Measurements from ENCODE around the gene CDCA3. TPM values are rescaled to one million over a fixed set of nuclear protein-coding genes. Genes with fewer than 3 reads are reported as not detected.

Gene CDCA3
- total and polyA plus RNA-seq, 2 experiments from 2014 or later: 47.4 to 75.6 TPM

DNA sequence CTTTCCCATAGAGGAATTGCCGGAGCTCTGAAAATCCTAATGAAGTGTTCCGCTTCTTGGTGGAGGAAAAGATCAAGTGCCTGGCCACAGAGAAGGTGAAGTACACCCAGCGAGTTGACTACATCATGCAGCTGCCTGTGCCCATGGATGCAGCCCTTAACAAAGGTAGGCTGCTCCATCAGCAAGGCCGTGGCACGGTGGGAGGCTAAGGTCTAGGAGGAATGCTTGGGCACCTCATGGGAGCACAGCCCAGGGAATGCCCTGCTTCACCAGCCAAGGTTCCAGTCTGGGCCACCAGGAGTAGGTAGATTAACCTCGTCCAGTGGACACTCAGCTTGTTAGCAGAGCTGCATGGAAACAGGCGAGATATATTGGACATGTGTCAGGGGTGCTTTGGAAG is 9.9 kb upstream of the CDCA3 start:
- TF ChIP-seq POLR2AphosphoS5 (IDR thresholded peaks at IDR 0.05; ENCODE audit: low read depth) (no peak), ZNF114 (CRISPR knock-in tag; IDR thresholded peaks at IDR 0.05) (no peak), EZH2phosphoT487 (IDR thresholded peaks at IDR 0.05; ENCODE audit: unreplicated experiment) (no peak), REST (IDR thresholded peaks at IDR 0.05; ENCODE audit: unreplicated experiment) (no peak), JUNB (IDR thresholded peaks at IDR 0.05; ENCODE audit: unreplicated experiment) (no peak), EZH2 (IDR thresholded peaks at IDR 0.05; ENCODE audit: low read depth, unreplicated experiment) (no peak), CTCF (conservative IDR thresholded peaks at IDR 0.05; ENCODE audit: low read depth in 2 of 2) (no peak), ZNF331 (CRISPR knock-in tag; IDR thresholded peaks at IDR 0.05; ENCODE audit: low read depth) (no peak), ZNF462 (CRISPR knock-in tag; IDR thresholded peaks at IDR 0.05) (no peak), NANOG (IDR thresholded peaks at IDR 0.05; ENCODE audit: borderline replicate concordance) (no peak), CREB1 (CRISPR knock-in tag; IDR thresholded peaks at IDR 0.05; ENCODE audit: low read depth) (no peak), STAT1 (IDR thresholded peaks at IDR 0.05; ENCODE audit: unreplicated experiment) (no peak)
- TF ChIP-seq, protein P1, sequence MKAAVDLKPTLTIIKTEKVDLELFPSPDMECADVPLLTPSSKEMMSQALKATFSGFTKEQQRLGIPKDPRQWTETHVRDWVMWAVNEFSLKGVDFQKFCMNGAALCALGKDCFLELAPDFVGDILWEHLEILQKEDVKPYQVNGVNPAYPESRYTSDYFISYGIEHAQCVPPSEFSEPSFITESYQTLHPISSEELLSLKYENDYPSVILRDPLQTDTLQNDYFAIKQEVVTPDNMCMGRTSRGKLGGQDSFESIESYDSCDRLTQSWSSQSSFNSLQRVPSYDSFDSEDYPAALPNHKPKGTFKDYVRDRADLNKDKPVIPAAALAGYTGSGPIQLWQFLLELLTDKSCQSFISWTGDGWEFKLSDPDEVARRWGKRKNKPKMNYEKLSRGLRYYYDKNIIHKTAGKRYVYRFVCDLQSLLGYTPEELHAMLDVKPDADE (IDR thresholded peaks at IDR 0.05): no peak
- Histone ChIP-seq H3K4me3 (no peak overlapping the region), H3K27ac (ENCODE audit: low read depth) (no peak overlapping the region), H3K4me2 (no peak overlapping the region), H2AFZ (no peak overlapping the region), H3K4me1 (ENCODE audit: insufficient read depth) (peaks cover 7% of the 10 kb centered on the region; the same call in 1 of the 2 replicates), H3K36me3 (ENCODE audit: insufficient read depth) (peaks cover 22% of the 10 kb centered on the region), H4K20me1 (replicated peaks; ENCODE audit: insufficient read depth) (no peaks in the 10 kb centered on the region), H3K79me2 (replicated peaks; ENCODE audit: insufficient read depth) (no peaks in the 10 kb centered on the region), H3F3A (replicated peaks; ENCODE audit: low read depth) (peaks cover 6% of the 10 kb centered on the region), H3K9me2 (ENCODE audit: insufficient read depth) (no peaks in the 10 kb centered on the region), H3K27me3 (ENCODE audit: insufficient read depth) (no peaks in the 10 kb centered on the region)
- Mint-ChIP-seq H3K4me3 (no peak overlapping the region; the same call in 2 of the 3 replicates), H3K27me3 (ENCODE audit: insufficient read depth, low read depth, poor library complexity) (peaks cover 12% of the 10 kb centered on the region), H3K27ac (no peak overlapping the region), H3K4me1 (peaks cover 8% of the 10 kb centered on the region), H3K9me3 (no peaks in the 10 kb centered on the region; the same call in 2 of the 3 replicates), H3K36me3 (ENCODE audit: low read depth) (peaks cover 90% of the 10 kb centered on the region)
- ATAC-seq (no peak), DNase-seq (ENCODE audit: low spot score) (no peak)

Data from GM23338 (cell line).